Prostate gland (tissue), 2 donors: ENCODE results near the gene KASH5.

ENCODE experiments used
- POLR2A ChIP-seq: fragments of 450-650 bp; IDR thresholded peaks from one replicate; pipeline ENCODE4 v1.6.1; 2016; ENCODE audit warnings: antibody characterized with exemption, mild to moderate bottlenecking
- POLR2AphosphoS5 ChIP-seq: sonication (generic); formaldehyde crosslinking; IDR thresholded peaks from one replicate; pipeline ENCODE4 v1.6.1; 2017; ENCODE audit warnings: antibody characterized with exemption
- TF ChIP-seq, protein P1 (sequence below), 4 experiments: fragments of 200-600 bp in 2 of 4; fragments of 450-650 bp in 2 of 4; sonication (generic) in 2 of 4; IDR thresholded peaks; 1 replicate in 3 of 4; 2 replicates in 1 of 4; pipeline ENCODE4 v1.5.1; 2016 to 2019; ENCODE audit warnings: antibody characterized with exemption in 4 of 4, mild to moderate bottlenecking in 2 of 4, moderate library complexity in 2 of 4

DNA sequence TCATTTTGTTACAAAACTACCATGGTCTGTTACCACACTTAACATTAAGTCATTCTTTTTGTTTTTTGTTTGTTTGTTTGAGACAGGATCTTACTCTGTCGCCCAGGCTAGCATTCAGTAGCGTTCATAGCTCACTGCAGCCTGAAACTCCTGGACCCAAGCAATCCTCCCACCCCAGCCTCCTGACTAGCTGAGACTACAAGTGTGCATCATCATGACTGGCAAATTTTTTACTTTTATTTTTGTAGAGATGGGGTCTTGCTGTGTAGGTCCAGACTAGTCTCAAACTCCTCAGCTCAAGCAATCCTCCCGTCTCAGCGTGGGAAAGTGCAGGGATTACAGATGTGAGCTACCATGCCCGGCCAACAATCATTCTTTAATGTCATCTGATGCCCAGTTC, 68.3 kb downstream of the KASH5 start:
- TF ChIP-seq, protein P1, sequence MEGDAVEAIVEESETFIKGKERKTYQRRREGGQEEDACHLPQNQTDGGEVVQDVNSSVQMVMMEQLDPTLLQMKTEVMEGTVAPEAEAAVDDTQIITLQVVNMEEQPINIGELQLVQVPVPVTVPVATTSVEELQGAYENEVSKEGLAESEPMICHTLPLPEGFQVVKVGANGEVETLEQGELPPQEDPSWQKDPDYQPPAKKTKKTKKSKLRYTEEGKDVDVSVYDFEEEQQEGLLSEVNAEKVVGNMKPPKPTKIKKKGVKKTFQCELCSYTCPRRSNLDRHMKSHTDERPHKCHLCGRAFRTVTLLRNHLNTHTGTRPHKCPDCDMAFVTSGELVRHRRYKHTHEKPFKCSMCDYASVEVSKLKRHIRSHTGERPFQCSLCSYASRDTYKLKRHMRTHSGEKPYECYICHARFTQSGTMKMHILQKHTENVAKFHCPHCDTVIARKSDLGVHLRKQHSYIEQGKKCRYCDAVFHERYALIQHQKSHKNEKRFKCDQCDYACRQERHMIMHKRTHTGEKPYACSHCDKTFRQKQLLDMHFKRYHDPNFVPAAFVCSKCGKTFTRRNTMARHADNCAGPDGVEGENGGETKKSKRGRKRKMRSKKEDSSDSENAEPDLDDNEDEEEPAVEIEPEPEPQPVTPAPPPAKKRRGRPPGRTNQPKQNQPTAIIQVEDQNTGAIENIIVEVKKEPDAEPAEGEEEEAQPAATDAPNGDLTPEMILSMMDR (IDR thresholded peaks at IDR 0.05) = no peak
- TF ChIP-seq POLR2AphosphoS5 (no peak), POLR2A (no peak)
